HK-2 (cell line): ENCODE measurements around the gene TCEANC2.

Experiments
- DNase-seq: peaks from one replicate; pipeline ENCODE4 v3.0.0-alpha.2; 2018; ENCODE audit not compliant: unreplicated experiment

Gene TCEANC2

GRCh38 chr1:54114001-54114400 lies 60.6 kb downstream of the TCEANC2 start:
- DNase-seq, result no peak

- no peak for DNase-seq
Measured at GRCh38 chr1:54114955-54115354, 61.5 kb downstream of the TCEANC2 start.

GRCh38 chr1:54115520-54115919 lies 62.1 kb downstream of the TCEANC2 start:
- DNase-seq, result no peak

GRCh38 chr1:54117815-54118563 lies 64.6 kb downstream of the TCEANC2 start:
- peak; percentile 35 for DNase-seq

GRCh38 chr1:54118704-54119103 lies 65.3 kb downstream of the TCEANC2 start:
- DNase-seq, result peak; percentile 57

GRCh38 chr1:54120018-54120697 lies 66.8 kb downstream of the TCEANC2 start:
- DNase-seq, result no peak

GRCh38 chr1:54120698-54121481 lies 67.5 kb downstream of the TCEANC2 start:
- peak; percentile 20 for DNase-seq

- DNase-seq, result peak; percentile 90
Measured at GRCh38 chr1:54121482-54122134, 68.2 kb downstream of the TCEANC2 start.

- DNase-seq, result no peak
Measured at GRCh38 chr1:54122135-54122751, 68.8 kb downstream of the TCEANC2 start.

GRCh38 chr1:54122992-54123391 lies 69.6 kb downstream of the TCEANC2 start:
- DNase-seq, result no peak

GRCh38 chr1:54124472-54124871 lies 71.1 kb downstream of the TCEANC2 start:
- DNase-seq, result no peak

- DNase-seq, result no peak
Measured at GRCh38 chr1:54124906-54125305, 71.5 kb downstream of the TCEANC2 start.

GRCh38 chr1:54125386-54126070 lies 72.1 kb downstream of the TCEANC2 start:
- no peak for DNase-seq

GRCh38 chr1:54126271-54126815 lies 72.9 kb downstream of the TCEANC2 start:
- no peak for DNase-seq

GRCh38 chr1:54127594-54128300 lies 74.3 kb downstream of the TCEANC2 start:
- no peak for DNase-seq

GRCh38 chr1:54129858-54130257 lies 76.5 kb downstream of the TCEANC2 start:
- no peak for DNase-seq

GRCh38 chr1:54131419-54131818 lies 78.0 kb downstream of the TCEANC2 start:
- DNase-seq, result no peak

GRCh38 chr1:54132495-54132894 lies 79.1 kb downstream of the TCEANC2 start:
- no peak for DNase-seq

GRCh38 chr1:54134295-54134694 lies 80.9 kb downstream of the TCEANC2 start:
- no peak for DNase-seq
